ENCODE results near the gene ZCRB1.
"Not testable (repeated sequence)": the region's sequence is repeated elsewhere in the genome, so short reads cannot be mapped to it uniquely, and the experiment has no call there.

GRCh38 chr12:42350021-42350407, 24.1 kb upstream of the ZCRB1 start:
- not testable (repeated sequence) for TF ChIP-seq POLR2A, POLR2AphosphoS5 (IDR thresholded peaks at IDR 0.05; ENCODE audit: low read depth, low read length)
